ENCODE results near the gene DSTYK.

The DSTYK gene
- total RNA-seq: 40.1 to 57.8 reads per million in 2 donors

GRCh38 chr1:205211169-205211838 lies at the start of gene DSTYK:
DSTYK (minus strand) TSS chr1:205211702; CDS start chr1:205211535, 167 bp downstream.
- DNase-seq: peak; percentile 83

GRCh38 chr1:205259998-205260397 lies 48.5 kb upstream of the DSTYK start:
- no peak for DNase-seq

- no peak for DNase-seq
Measured at GRCh38 chr1:205259324-205259832, 47.9 kb upstream of the DSTYK start.

- no peak for DNase-seq
Measured at GRCh38 chr1:205258719-205259118, 47.2 kb upstream of the DSTYK start.

GRCh38 chr1:205258261-205258691 lies 46.8 kb upstream of the DSTYK start:
- DNase-seq: no peak

GRCh38 chr1:205257735-205258134 lies 46.2 kb upstream of the DSTYK start:
- no peak for DNase-seq

- no peak for DNase-seq
Measured at GRCh38 chr1:205256951-205257625, 45.6 kb upstream of the DSTYK start.

- DNase-seq: peak; percentile 80
Measured at GRCh38 chr1:205255941-205256780, 44.7 kb upstream of the DSTYK start.

- DNase-seq: no peak
Measured at GRCh38 chr1:205251576-205251975, 40.1 kb upstream of the DSTYK start.

- no peak for DNase-seq
Measured at GRCh38 chr1:205250699-205251098, 39.2 kb upstream of the DSTYK start.

GRCh38 chr1:205249651-205250050 lies 38.1 kb upstream of the DSTYK start:
- DNase-seq: no peak

- DNase-seq: no peak
Measured at GRCh38 chr1:205248793-205249601, 37.5 kb upstream of the DSTYK start.

- DNase-seq: no peak
Measured at GRCh38 chr1:205247130-205247921, 35.8 kb upstream of the DSTYK start.

- DNase-seq: no peak
Measured at GRCh38 chr1:205246351-205247119, 35.0 kb upstream of the DSTYK start.

- no peak for DNase-seq
Measured at GRCh38 chr1:205245096-205245495, 33.6 kb upstream of the DSTYK start.

- no peak for DNase-seq
Measured at GRCh38 chr1:205244384-205244783, 32.9 kb upstream of the DSTYK start.

- no peak for DNase-seq
Measured at GRCh38 chr1:205243350-205244191, 32.1 kb upstream of the DSTYK start.

- DNase-seq: no peak
Measured at GRCh38 chr1:205241366-205242030, 30.0 kb upstream of the DSTYK start.

- DNase-seq: no peak
Measured at GRCh38 chr1:205240569-205240968, 29.1 kb upstream of the DSTYK start.
